Measurements from ENCODE around the gene MS4A4A. TPM values are rescaled to one million over a fixed set of nuclear protein-coding genes. Genes with fewer than 3 reads are reported as not detected.

Gene MS4A4A
- total and polyA plus RNA-seq, 2 of the 13 experiments (the other 11 are each of a cell fraction or from before 2014, with no cell fraction given), result not detected

GRCh38 chr11:60257956-60258722 is 22.3 kb upstream of the MS4A4A start:
- Histone ChIP-seq H2AFZ (ENCODE audit: low read length) (no peak overlapping the region), H3K27ac (ENCODE audit: extremely low read length, insufficient read depth, low read length) (no peak overlapping the region), H3K36me3 (replicated peaks in 1 of 2; ENCODE audit: control insufficient read depth in 1 of 2, insufficient read depth in 2 of 2, low read length in 2 of 2) (no peaks in the 10 kb centered on the region), H4K20me1 (ENCODE audit: insufficient read depth, low read length) (no peaks in the 10 kb centered on the region), H3K4me2 (ENCODE audit: low read depth, low read length) (no peak overlapping the region), H3K27me3 (ENCODE audit: control insufficient read depth in 1 of 2, insufficient read depth in 2 of 2, low read length in 2 of 2) (no peaks in the 10 kb centered on the region; a peak in 1 of 5 replicates), H3K79me2 (ENCODE audit: insufficient read depth, low read length) (no peaks in the 10 kb centered on the region), H3K4me3 (replicated peaks in 1 of 3; ENCODE audit: insufficient read depth in 1 of 3, low read depth in 2 of 3, low read length in 3 of 3) (no peak overlapping the region), H3K9ac (ENCODE audit: insufficient read depth, low read depth, low read length) (no peak overlapping the region), H3K9me3 (ENCODE audit: low read length) (no peaks in the 10 kb centered on the region), H3K4me1 (ENCODE audit: insufficient read depth, low read length) (no peaks in the 10 kb centered on the region)
- intact Hi-C loops (cut with micrococcal nuclease; ENCODE audit: unreplicated experiment) (no loop called here), in situ Hi-C loops (cut with HindIII; ENCODE audit: extremely low pct_ligation_motif_present, low pct_unique_long_range_greater_than_20kb) (loop anchor here (25.0 kb wide), 1 partner anchor 354 kb away; no protein-coding TSS in a partner anchor)
- DNase-seq (ENCODE audit: low spot score) (no peak), ATAC-seq (no peak), FAIRE-seq (no peak)
- ChIA-PET CTCF (ENCODE audit: low intra/inter-chr PET ratio, low total read pairs) (no interaction called here), POLR2A (no interaction called here)
- 0% methylated on average over 4 of the region's 4 CpGs for WGBS (ENCODE audit: low lambda C conversion rate)
- no TSS peak for BruUV-seq (replicated peaks)
- TF ChIP-seq EZH2 (conservative IDR thresholded peaks at IDR 0.05; ENCODE audit: low read depth, low read length) (no peak), CREB1 (IDR thresholded peaks at IDR 0.05) (peak; percentile 27; the same call in 1 of the 2 replicates), CREB1 (CRISPR knock-in tag; IDR thresholded peaks at IDR 0.05) (no peak)

DNA sequence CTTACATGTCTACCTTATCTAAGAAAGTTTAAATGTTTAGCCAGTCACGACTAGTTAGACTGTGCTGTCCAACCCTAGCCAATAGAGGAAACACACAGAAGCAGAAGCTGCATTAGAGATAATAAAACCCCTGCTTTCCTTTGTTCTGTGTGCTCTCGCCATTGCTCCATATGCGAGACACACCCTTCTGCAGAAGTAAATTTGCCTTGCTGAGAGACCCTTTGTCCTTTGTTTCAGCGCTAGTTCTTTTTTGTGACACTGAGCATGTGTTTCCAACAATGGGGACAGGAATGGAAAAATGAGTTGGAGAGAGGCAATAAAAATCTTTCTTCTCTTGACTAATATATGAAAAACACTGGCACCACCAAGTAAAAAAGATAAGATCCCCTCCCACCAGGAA is 19.5 kb upstream of the MS4A4A start:
- ChIA-PET POLR2A (no interaction called here), CTCF (ENCODE audit: low intra/inter-chr PET ratio, low total read pairs) (no interaction called here)
- Histone ChIP-seq H2AFZ (ENCODE audit: low read length) (no peak overlapping the region), H3K4me2 (ENCODE audit: low read depth, low read length) (no peak overlapping the region), H3K36me3 (replicated peaks in 1 of 2; ENCODE audit: control insufficient read depth in 1 of 2, insufficient read depth in 2 of 2, low read length in 2 of 2) (no peaks in the 10 kb centered on the region), H3K27me3 (ENCODE audit: control insufficient read depth in 1 of 2, insufficient read depth in 2 of 2, low read length in 2 of 2) (no peaks in the 10 kb centered on the region; a peak in 1 of 5 replicates), H3K4me3 (replicated peaks in 1 of 3; ENCODE audit: insufficient read depth in 1 of 3, low read depth in 2 of 3, low read length in 3 of 3) (no peak overlapping the region), H3K4me1 (ENCODE audit: insufficient read depth, low read length) (no peaks in the 10 kb centered on the region), H4K20me1 (ENCODE audit: insufficient read depth, low read length) (no peaks in the 10 kb centered on the region), H3K9me3 (ENCODE audit: low read length) (no peaks in the 10 kb centered on the region), H3K79me2 (ENCODE audit: insufficient read depth, low read length) (no peaks in the 10 kb centered on the region), H3K27ac (ENCODE audit: extremely low read length, insufficient read depth, low read length) (no peak overlapping the region), H3K9ac (ENCODE audit: insufficient read depth, low read depth, low read length) (no peak overlapping the region)
- BruUV-seq (replicated peaks), result no TSS peak
- WGBS (ENCODE audit: low lambda C conversion rate), result 42% methylated on average over 4 of the region's 4 CpGs
- DNase-seq (ENCODE audit: low spot score), result no peak
- TF ChIP-seq PRDM15 (CRISPR knock-in tag; IDR thresholded peaks at IDR 0.05) (no peak), GZF1 (CRISPR knock-in tag; IDR thresholded peaks at IDR 0.05) (no peak), ZNF768 (CRISPR knock-in tag; IDR thresholded peaks at IDR 0.05) (no peak)
- TF ChIP-seq, protein P1, sequence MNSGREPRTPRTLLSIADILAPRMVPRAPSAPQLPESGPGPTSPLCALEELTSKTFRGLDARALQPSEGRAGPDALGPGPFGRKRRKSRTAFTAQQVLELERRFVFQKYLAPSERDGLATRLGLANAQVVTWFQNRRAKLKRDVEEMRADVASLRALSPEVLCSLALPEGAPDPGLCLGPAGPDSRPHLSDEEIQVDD (CRISPR knock-in tag; IDR thresholded peaks at IDR 0.05; ENCODE audit: borderline replicate concordance), result no peak
- in situ Hi-C loops (cut with HindIII; ENCODE audit: extremely low pct_ligation_motif_present, low pct_unique_long_range_greater_than_20kb) (loop anchor here (25.0 kb wide), 1 partner anchor 351 kb away; no protein-coding TSS in a partner anchor), intact Hi-C loops (cut with micrococcal nuclease; ENCODE audit: unreplicated experiment) (no loop called here)
- no peak for ATAC-seq
- no peak for FAIRE-seq

All from HepG2 (cell line).